Suppressor macrophage treated with lipopolysaccharide for 4 hours (primary cell): ENCODE results near the gene TSPAN31.

Experiments
- DNase-seq: peaks from one replicate; pipeline ENCODE4 v3.0.0-alpha.2; 2020

Gene TSPAN31

DNA sequence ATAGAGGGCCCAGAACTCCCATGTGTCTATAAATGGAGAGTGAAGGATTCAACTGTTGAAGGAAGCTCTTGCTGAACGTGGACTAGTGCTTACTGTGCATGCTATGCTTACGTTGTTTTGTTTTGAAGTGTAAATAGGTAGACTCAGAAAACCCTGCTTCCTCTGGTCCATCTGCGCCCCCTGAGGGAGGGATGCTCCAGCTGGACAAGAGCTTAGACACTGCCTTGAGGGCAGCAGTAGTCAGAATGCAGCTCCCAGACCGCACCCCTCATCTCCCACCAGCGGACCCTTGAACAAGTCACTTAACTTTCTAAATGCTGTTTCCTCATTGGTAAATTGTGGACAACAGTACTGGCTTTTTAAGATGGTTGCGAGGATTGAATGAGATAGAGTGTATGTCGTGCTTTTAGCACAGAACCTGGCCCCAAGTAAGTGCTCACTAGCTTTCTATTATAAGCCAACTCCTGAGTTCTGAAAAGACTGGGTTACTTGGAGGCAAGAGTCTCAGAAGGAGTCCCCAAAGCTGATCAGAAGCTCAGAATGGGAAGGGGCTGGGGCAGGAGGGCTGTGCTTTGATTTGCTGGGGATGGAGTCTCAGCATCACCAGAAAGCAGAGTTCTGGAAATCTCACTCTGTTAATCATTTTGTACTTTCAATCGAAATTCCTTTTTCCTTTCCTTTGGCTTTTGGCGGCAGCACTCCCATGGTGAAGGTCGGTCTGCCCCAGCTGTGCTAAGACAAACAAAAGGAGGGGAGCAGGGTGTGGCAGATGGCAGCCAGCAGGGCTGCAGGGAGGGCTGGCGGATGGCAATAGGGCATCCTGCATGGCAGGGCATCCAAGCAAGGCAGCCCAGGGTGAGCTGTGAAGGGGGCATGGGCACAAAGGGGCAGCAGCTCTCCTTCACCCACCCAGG is 21.9 kb upstream of the TSPAN31 start:
- DNase-seq = no peak

DNA sequence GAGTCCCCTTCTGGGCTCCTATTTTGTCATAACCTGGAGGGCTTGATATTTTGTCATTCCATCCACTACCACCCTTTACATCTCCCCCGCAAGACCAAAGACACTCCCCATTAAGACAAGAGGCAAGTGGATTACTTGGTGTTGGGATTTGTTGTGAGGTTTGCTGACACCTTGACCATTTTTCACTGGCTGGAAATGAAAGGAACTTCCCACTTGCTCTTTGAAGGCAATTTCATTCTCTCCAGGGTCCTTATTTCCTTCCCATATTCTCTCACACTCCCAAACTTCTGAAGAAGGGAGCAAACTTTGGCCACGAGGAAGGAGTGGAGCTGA is 21.2 kb upstream of the TSPAN31 start:
- DNase-seq = no peak

DNA sequence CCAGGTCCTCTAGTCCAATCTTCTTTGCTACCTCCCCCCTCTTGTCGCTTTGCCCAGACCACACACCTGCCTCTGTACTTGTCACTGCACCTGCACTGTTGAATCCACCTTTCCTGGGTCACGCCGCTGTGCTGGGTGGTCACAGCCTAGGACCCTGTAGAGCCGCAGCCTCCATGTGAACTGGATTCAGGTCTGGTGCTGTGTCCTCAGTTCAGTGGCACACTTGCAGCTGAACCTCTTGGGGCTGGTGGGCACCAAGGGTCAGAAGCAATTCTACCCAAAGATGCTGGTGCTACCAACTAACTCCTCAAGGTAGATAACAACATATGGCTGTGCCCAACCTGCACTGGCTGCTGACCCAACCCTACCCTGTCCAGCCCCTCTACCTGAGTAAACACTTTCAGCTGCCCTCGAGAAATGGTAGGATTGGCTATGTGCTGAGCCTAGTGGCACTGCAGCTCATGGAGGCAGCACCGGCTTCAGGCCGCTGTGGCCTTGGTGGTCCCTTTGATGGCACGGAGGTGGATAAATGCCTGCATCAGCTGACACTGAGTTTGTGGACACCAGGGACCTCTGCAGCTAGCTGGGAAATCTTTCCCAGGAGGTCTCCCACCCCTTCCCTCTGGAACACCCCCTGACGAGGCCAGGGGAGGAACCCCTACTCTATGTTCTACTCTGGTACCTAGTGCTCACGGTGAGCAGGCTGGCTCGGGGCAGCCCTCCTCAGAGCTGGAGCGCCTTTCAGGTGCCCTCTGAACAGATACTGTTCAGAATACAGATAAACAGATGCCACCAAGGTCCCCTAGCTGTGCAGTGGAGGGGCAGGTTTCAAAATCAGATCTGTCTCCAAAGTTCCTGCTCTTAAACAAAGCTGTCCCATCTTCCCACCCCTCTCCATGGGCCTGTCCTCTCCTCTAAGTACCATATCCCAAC is 20.6 kb upstream of the TSPAN31 start:
- DNase-seq = no peak

DNA sequence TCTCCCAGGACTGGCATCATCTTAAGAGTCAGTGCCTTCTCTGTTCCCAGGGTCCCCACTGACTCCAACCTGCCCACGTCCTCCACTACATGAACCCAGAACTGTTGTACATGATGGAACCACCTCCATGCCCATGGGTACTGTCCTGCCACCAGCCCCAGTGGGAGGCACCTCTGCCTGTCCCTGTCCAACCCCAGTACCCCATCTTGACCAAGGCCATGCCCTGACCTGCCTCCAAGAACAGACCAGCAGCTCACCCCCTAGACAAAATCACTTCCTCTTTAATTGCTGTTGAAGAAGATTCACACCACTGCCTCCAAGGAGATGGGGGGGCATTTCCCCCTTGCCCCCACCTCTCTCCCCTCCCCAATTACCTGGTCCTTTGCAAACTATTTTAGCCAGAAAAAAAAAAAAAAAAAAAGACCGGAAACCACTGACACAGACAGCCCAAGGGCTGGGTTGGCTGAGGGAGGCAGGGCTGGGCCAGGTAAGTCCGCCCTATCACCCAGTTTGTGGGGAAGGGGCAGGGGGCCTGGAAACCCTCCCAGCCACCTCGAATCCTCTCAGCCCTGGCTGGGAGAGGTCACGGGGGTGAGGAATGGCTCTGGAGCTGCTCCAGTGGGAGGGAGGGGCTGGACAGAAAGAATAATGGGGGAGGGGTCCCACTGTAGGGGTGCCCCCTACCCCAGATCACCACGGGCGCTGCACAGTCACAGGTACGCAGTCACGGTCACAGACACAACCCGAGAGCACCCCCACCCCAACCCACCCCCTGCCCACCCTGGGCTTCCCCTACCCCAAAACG is 19.7 kb upstream of the TSPAN31 start:
- DNase-seq = no peak

DNA sequence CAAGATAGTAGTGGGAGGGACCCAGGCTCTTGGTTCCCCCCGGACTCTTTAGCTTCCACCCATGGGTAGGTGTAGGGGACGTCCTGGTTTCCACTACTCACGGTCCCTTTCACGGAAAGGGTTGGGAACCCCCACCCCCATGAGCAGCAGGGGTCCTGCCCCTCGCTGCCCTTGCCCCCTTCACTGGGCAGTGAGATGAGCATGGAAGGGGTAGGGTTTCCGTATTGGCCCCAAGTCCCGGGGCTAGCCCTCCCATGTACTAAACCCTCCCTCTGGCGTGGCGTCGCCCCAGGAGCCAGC is 19.0 kb upstream of the TSPAN31 start:
- no peak for DNase-seq

DNA sequence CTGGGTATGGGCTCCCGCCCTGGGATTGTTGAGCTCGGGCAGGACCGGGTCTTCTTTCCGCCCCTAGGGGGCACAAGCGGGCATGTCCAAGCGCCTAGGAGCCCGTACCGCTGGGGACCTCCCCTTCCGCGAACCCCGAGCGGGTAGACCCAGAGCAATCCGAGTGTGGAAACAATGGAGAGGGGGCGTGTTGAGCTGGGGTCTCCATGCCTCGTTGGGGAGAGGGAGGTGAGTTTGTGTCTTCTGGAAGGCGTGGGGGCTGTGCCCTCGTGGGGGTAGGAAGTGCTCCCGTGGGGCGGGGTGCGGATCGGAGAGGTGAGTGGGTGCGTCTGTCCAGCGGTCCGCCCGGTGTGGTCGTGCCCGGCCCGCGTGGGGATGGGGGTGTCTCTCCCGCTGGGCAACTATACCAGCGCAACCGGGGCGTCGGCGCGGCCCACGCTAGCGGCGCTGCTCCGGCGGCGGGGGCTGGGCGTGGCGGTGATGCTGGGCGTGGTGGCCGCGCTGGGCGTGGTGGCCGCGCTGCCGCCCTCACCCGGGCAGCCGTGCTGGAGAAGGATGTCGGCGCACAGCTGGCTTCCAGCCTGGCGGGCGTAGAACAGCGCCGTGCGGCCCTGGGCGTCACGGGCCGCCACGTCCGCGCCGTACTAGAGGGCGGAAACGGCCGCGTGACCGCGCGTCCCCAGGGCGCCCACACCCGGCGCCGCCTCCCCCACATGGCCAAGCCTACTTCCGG is 18.5 kb upstream of the TSPAN31 start:
- DNase-seq = peak; percentile 30

DNA sequence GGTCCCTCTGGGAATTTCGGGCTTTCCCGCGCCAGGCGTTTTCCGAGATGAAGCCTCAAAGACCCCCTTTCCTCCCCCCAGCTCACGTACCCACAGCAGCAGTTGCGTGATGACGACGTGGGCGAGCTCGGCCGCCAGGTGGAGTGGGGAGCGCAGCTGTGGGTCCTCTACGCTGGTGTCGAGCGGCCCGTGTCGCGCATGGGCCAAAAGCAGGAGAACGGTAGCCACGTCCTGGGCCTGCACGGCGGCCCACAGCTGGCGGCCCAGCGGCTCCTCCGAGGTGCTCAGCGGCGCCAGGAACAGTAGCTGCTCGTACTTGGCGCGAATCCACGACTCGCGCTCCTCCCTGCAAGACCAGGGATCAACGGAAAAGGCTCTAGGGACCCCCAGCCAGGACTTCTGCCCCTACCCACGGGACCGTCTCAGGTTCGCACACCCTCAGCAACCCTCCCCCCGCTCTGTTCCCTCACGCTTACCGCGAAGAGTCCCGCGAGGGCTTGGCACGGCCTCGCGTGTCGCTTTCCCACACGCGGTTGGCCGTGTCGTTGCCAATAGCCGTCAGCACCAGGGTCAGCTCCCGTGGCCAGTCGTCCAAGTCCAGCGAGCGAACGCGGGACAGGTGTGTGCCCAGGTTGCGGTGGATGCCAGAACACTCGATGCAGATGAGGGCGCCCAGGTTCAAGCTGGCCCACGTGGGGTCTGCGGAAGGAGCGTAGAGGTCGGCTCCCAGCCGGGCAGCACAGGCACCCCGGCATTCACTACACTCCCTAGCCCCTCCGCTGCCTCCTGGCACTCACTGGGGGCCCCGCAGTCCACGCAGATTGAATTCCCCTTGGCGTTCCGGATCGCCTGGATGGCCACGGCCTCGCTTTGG is 17.7 kb upstream of the TSPAN31 start:
- no peak for DNase-seq

DNA sequence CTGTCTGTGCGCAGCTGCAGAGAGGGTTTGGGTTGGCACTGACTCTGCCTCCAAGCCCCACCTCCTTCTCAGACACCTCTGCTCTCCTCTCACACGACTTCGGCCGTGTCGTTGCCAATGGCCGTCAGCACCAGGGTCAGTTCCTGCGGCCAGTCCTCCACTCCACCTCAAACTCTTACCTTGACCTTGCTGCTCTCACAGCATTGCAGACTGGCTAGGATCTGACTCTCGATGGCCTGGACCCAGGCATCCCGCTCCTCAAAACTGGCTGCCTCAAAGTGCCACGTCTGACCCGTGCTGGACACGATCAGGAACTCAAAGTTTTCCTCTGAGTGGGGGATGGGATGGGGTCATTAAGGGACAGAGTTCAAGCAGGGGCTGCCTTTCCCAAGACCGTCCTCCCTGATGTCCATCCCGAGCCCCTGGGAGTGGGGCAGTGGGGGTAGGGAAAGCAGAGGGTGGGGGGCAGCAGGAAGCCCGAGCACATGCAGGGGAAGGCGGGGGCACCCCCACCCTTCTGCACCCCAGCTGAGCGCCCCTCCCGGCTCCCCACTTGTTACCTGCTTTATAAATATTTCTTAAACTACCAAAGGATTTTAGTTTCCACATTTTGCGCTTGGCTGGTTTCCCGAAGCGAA is 17.0 kb upstream of the TSPAN31 start:
- DNase-seq = no peak

DNA sequence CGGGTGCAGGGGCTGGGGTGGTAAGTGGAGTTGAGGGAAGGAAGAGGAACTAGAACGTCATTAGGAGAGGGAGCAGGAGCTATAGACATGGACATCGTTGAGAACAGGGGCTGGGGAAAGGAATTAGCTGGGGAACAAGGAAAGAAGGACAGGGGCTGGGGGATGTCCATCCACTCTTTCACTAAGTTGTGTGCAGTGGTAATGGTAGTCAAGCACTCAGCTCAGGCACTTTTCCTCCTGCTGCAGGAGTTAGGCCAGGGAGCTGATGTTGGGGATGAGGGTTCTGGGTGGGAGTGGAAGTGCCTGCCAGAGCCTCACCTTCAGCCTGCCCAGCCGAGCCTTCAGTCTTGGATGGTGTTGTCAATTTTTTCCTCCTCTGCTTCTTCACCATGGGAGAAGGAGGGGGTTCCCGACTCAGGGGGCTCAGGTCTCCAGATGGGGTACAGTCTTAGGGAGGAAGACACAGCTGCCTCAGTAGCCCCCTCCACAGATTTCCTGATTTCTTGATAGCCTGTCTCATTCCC is 15.5 kb upstream of the TSPAN31 start:
- no peak for DNase-seq

DNA sequence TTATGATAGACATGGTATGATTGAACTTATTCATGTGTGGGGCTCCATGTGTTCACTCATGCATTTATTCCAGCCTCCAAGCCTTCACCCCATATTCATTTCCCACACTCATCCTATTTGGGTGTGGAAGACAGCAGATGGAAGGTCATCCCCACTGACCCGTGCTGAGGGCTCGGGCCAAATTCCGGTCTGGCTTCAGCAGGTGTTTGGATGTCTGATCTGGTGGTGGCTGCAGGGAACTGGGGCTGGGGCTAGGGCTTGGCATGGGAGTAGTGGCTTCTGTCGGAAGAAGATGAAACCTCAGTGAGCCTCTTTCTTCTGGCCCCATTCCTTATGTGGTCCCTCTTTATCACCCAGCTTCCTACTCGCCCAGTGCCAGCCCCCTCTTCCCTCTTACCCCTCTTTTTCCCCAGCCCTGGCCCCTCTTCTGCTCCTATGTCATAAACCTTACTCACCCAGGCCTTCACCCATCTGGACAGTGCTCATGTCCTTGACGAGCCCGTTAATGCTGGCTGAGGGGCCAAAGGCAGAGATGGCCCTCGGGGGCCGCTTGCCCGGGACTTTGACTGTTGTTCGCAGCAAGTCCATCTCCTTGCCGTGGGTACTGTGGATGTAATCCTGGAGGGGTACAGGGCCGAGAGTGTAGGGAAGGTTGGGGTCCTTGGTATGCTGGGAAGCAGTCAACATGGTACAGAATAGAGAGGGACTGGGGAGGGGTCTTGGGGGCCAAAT is 14.3 kb upstream of the TSPAN31 start:
- DNase-seq = no peak

DNA sequence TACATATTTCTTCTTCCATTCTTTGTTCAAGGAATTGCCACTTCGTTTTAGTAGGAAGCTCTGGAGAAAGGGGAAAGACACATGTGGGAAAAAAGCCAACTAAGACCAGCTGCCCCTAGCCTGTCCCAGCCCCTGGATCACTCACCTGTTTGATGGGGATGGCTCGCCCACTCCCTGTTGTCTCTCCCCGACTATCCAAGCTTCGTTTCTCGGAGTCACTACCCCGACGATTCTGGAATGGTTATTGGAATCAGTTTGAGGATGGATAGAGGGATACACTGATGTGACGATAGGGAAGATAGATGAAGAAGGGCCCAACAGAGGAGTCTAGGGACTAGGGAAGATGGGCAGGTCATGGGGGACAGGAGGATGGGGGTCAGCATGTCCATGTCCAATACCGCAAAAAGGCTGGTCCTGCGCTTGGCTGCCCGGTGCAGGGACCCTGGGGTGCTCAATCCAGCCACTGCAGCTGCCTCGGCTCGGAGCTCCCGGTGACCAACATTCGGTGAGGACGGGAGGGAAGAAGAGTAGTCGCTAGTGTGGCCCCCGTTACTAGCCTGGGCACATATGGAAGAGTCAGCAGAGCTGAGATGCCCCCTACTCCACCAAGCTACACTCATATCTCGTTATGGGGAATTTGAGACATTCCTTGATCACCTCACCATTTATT is 13.3 kb upstream of the TSPAN31 start:
- DNase-seq = no peak

DNA sequence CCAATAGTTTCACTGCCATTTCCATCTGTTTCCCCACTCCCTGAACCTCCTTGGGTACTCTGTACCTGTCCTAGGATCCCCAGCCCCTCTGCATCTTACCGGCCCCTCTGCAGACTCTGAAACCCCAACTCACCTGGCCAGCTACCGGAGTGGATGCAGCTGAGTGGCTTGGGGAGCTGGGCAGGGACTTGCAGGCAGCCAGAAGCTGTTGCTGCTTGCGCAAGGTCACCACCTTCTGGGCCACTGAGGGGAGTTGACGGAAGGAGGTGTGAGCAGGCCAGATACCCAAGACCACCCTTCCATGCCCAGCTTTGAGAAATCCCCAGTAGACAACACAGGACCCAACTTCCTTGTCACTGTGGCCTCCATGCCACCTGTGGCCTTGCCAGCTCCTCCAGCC is 12.6 kb upstream of the TSPAN31 start:
- DNase-seq = no peak

DNA sequence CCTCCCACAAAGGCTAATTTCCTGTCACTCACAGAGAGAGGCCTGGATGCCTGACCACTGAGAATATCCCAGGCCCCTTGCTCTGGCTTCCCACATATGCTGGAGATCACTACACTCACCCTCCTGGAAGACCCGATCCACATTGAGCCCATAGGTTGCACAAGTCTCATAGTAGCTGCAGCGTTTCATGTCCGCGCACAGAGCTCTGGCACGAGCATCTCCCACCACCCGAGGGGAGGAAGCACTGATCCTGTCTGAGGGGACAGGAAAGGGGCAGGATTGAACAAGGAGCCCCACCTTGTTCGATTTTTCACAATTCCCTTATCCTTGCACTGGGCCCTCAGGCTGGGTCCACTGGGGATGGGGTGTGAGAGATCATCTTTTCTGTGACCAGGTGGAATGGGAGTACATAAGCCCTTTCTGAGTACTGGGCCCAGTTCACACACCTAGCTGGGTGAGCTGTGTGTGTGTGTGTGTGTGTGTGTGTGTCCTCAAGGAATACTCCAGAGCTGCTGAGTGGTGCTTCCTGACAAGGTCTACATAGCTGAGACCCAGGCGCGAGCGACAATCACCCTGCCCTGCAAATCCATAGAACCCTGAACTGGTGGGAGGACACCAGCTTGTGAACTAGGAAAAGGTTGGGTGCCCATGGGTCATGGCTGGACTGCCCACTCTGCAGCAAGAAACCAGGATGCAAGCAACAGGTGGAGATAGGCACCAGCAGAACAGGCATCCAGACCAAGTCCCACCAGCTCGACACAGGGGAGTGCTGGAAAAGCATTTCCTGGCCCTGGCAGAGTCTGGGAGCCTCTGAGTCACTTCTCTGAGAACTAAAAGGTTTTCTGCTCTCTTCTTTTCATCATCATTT is 11.9 kb upstream of the TSPAN31 start:
- no peak for DNase-seq

DNA sequence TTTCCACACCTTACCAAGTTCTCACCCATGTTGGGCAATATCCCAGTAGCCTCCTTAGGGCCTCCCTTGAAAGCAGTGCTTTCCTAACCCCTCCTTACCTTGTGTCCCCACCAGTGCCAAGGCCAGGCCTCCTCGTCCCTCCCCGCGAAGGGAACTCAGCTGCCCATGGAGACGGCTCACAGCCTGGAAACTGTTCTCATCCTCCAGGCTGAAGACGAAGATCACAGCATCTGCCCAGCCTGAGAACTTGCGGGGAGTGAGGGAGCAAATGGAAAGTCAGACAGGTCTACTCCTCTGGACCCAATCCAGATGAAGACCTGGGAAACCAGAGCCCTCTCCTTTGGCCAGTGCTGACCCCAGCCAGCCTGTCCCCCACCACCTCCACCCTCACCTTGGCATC is 10.9 kb upstream of the TSPAN31 start:
- DNase-seq = no peak

DNA sequence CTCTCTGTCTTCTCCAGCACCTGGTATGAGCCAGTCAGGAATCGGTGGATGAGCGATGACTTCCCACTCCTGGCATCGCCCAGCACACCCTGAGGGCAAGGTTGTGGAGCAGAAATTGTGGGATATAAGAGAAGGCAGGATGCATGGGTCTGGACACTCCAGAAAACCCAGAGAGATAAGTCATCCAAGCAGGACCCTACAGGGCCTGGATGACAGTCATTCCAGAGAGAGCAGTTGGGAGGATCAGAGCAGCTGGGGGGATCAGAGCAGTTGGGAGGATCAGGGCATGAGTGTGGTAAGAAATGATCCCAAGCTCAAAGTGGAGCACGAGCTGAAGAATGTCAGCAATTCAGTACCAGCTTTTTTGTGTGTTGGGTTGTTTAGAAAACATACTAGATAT is 10.2 kb upstream of the TSPAN31 start:
- DNase-seq = no peak

DNA sequence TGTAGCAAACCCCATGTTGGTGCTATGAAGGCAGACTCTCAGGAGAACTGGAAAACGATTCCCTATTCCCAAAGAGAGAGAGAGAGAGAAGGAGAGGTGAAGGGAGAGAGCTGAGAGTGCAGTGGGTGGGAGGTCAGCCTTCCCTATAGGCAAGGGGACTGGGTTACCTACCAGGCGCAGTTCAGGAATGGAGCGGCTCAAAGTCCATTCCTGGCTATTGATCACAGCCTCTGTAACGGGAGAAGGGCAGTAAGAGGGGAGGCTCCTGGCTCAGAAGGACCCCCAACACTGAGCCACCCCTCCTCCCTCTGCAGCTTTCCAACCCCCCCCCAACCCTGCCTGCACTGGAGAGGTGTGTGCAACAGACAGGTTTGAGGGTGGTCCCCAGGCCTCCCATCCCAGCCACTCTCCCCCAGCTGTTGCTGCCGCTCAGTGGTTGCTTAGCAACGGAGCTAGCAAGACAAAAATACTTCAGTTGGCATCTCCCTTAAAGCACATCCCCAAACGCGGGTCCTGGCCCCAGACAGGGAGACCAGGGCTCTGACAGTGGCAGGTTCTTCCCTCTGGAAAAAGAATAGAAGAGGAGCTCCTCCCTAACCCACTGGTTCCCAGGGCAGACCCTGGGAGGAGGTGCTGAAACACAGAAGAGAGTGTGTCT is 9.5 kb upstream of the TSPAN31 start:
- DNase-seq = no peak

DNA sequence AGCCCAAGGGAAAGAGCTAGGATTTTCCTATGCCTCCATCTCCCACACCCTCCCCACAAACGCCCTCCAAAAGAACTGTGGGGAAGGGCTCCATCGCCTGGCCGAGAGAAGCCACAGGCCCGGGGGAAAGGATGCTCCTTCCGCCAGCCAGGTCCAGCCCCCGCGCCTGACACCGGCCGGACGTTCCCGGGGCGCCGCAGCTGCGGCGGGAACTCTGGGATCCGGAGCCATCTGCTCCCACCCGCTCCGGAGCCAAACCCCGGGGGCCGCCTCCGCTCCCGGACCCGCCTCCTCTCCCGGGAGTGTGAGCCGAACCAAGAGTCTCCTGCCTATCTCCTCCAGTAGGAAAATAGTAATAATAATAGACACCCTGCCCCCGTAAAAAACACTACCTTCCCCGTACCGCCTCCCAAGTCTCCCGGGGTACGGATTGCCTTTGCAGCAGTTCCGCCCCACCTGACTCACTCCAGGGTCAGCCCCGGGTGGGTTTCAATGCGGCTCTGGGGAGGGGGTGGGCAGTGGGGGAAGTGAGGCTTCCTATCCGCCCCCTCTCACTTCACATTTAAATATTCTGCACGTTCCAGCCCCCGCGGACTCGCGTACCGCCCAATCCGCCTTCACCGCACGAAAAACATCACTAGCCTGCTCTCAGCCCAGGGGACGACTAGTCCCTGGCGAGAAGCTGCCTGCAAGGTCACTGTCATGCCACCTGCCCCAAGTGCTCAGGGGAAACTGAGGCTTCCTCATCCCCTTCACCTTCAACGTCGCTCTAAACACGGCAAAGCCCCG is 8.7 kb upstream of the TSPAN31 start:
- DNase-seq = no peak
